ENCODE measurements around the gene CLPTM1.

- TF ChIP-seq, protein P1, sequence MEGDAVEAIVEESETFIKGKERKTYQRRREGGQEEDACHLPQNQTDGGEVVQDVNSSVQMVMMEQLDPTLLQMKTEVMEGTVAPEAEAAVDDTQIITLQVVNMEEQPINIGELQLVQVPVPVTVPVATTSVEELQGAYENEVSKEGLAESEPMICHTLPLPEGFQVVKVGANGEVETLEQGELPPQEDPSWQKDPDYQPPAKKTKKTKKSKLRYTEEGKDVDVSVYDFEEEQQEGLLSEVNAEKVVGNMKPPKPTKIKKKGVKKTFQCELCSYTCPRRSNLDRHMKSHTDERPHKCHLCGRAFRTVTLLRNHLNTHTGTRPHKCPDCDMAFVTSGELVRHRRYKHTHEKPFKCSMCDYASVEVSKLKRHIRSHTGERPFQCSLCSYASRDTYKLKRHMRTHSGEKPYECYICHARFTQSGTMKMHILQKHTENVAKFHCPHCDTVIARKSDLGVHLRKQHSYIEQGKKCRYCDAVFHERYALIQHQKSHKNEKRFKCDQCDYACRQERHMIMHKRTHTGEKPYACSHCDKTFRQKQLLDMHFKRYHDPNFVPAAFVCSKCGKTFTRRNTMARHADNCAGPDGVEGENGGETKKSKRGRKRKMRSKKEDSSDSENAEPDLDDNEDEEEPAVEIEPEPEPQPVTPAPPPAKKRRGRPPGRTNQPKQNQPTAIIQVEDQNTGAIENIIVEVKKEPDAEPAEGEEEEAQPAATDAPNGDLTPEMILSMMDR (IDR thresholded peaks at IDR 0.05; ENCODE audit: extremely low read depth in 1 of 2, insufficient read depth in 1 of 2, low read depth in 1 of 2, low read length in 2 of 2), result no peak
- TF ChIP-seq MYC (IDR thresholded peaks at IDR 0.05; ENCODE audit: low read depth, low read length) (no peak), EZH2 (IDR thresholded peaks at IDR 0.05; ENCODE audit: borderline replicate concordance, low read depth, low read length, severe bottlenecking) (no peak)
Measured at GRCh38 chr19:45021971-45022370, 66.8 kb downstream of the CLPTM1 start.

Measured in endothelial cell of umbilical vein (primary cell).